Endothelial cell (in vitro differentiated cells): ENCODE measurements around the gene CIBAR2. TPM values are rescaled to one million over a fixed set of nuclear protein-coding genes. Genes with fewer than 3 reads are reported as not detected.

Source experiments
- DNase-seq: peaks from one replicate; pipeline ENCODE4 v3.0.0; 2021; ENCODE audit warnings: low spot score
- H3K27ac Mint-ChIP-seq: one replicate; pipeline ENCODE4 v1.8.0; 2021; ENCODE audit warnings: mixed read lengths, inconsistent platforms; ENCODE audit not compliant: unreplicated experiment
- H3K27me3 Mint-ChIP-seq: one replicate; pipeline ENCODE4 v1.8.0; 2021; ENCODE audit warnings: mild to moderate bottlenecking, moderate library complexity, mixed read lengths, inconsistent platforms; ENCODE audit not compliant: unreplicated experiment
- H3K36me3 Mint-ChIP-seq: one replicate; pipeline ENCODE4 v1.8.0; 2021; ENCODE audit warnings: mild to moderate bottlenecking, low read depth, mixed read lengths, inconsistent platforms; ENCODE audit not compliant: unreplicated experiment
- H3K4me1 Mint-ChIP-seq: one replicate; pipeline ENCODE4 v1.8.0; 2021; ENCODE audit warnings: mild to moderate bottlenecking, mixed read lengths, inconsistent platforms; ENCODE audit not compliant: unreplicated experiment
- H3K4me3 Mint-ChIP-seq: one replicate; pipeline ENCODE4 v1.8.0; 2021; ENCODE audit warnings: mild to moderate bottlenecking, mixed read lengths, inconsistent platforms; ENCODE audit not compliant: unreplicated experiment
- H3K9me3 Mint-ChIP-seq: one replicate; pipeline ENCODE4 v1.8.0; 2021; ENCODE audit warnings: mixed read lengths, inconsistent platforms; ENCODE audit not compliant: unreplicated experiment
- CTCF ChIP-seq: fragments of 200-600 bp; sonication (generic); IDR thresholded peaks from one replicate; pipeline ENCODE4 v1.5.0; 2021; ENCODE audit warnings: antibody characterized with exemption; ENCODE audit not compliant: unreplicated experiment
- long read RNA-seq: library from polyadenylated mRNA; unstranded; transcript quantifications from one replicate; pipeline ENCODE4 v2.0.0, GENCODE V29; 2020; ENCODE audit not compliant: unreplicated experiment
- total RNA-seq: library from RNA; stranded (reverse); fragmentation: NEBNext Ultra II Directional; extraction: Animal tissue kit (Norgen Biotek cat#: 25700); gene quantifications from one replicate; pipeline ENCODE4 v1.2.1, GENCODE V29; 2021; ENCODE audit not compliant: unreplicated experiment

The CIBAR2 gene
- not detected for total RNA-seq
- long read RNA-seq: 0 reads

- H3K27me3 Mint-ChIP-seq: peaks cover 3% of the 10 kb centered on the region
- H3K4me3 Mint-ChIP-seq: no peak within 1 kb of the TSS
- no peaks in the 10 kb centered on the region for H3K4me1 Mint-ChIP-seq
- H3K27ac Mint-ChIP-seq: no peak within 1 kb of the TSS
- TF ChIP-seq CTCF: no peak
- no peak for DNase-seq
- H3K36me3 Mint-ChIP-seq: no peaks in the 10 kb centered on the region
- no peaks in the 10 kb centered on the region for H3K9me3 Mint-ChIP-seq
Observed at GRCh38 chr16:85112364-85112763, at the start of gene CIBAR2. Gene CIBAR2 (minus strand): TSS chr16:85112472. CDS start chr16:85112352, 120 bp downstream.

GRCh38 chr16:85159179-85159980 is 47.1 kb upstream of the CIBAR2 start:
- Mint-ChIP-seq H3K4me1 (peaks cover 18% of the 10 kb centered on the region), H3K36me3 (peaks cover 11% of the 10 kb centered on the region), H3K4me3 (no peak overlapping the region), H3K27ac (no peak overlapping the region), H3K27me3 (peaks cover 12% of the 10 kb centered on the region), H3K9me3 (no peaks in the 10 kb centered on the region)
- no peak for TF ChIP-seq CTCF
- DNase-seq: no peak

- no peak overlapping the region for H3K27ac Mint-ChIP-seq
- H3K4me3 Mint-ChIP-seq: no peak overlapping the region
- DNase-seq: no peak
- TF ChIP-seq CTCF: no peak
- H3K36me3 Mint-ChIP-seq: peaks cover 11% of the 10 kb centered on the region
- H3K4me1 Mint-ChIP-seq: peaks cover 18% of the 10 kb centered on the region
- H3K9me3 Mint-ChIP-seq: no peaks in the 10 kb centered on the region
- peaks cover 12% of the 10 kb centered on the region for H3K27me3 Mint-ChIP-seq
Observed at GRCh38 chr16:85158743-85159178, 46.5 kb upstream of the CIBAR2 start.

GRCh38 chr16:85157813-85158742 is 45.8 kb upstream of the CIBAR2 start:
- Mint-ChIP-seq H3K4me3 (peak overlapping the region; percentile 40), H3K27me3 (peaks cover 11% of the 10 kb centered on the region), H3K27ac (peak overlapping the region; percentile 2), H3K36me3 (peaks cover 11% of the 10 kb centered on the region), H3K9me3 (no peaks in the 10 kb centered on the region), H3K4me1 (peaks cover 18% of the 10 kb centered on the region)
- TF ChIP-seq CTCF: no peak
- DNase-seq: no peak
